ENCODE results near the gene DTNBP1.

DTNBP1 gene

DNA sequence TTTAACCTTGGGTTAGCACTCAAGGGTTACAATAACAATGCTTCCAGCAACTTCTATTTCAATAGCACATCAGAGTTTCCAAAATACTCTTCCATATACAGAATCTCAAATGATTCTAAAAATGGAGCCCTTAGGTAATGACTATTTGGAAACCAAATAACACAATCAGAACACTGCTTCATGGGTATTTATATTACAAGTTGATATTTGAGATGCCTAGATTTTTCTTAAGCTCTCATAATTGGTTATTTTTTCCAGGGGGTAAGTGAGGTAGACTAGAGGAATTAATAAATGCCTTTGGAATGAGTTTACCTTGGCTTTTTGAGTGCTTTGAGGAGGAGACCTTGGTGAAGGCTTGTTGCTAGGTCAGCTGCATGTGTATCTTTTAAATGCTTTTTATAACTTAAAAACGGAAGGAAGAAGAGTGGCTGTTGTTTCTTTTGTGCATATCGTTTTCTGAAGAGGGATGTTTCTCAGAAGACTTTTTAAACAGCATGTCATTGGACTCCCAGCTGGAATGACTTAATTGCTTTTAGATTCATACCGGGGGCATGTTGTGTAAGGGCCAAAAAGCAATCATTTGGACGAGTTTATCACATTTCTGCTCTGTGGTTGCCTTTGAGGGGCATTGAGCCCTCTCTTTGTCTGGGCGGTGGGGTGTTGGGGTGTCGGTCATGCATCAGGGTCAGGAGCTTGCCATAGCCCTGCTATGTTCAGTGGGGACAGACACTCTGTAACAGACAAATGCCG lies 186.0 kb downstream of the DTNBP1 start:
- ChIA-PET POLR2A (interaction anchor here (0.7 kb wide), 1 partner anchor 152 kb away, joined by 5 read pairs; no protein-coding TSS in a partner anchor), CTCF (interaction anchor here (0.6 to 1.4 kb wide), 4 partner anchors 14 to 371 kb away, joined by 3 to 5 read pairs (median 4); no protein-coding TSS in a partner anchor)
- TF ChIP-seq, protein P1, sequence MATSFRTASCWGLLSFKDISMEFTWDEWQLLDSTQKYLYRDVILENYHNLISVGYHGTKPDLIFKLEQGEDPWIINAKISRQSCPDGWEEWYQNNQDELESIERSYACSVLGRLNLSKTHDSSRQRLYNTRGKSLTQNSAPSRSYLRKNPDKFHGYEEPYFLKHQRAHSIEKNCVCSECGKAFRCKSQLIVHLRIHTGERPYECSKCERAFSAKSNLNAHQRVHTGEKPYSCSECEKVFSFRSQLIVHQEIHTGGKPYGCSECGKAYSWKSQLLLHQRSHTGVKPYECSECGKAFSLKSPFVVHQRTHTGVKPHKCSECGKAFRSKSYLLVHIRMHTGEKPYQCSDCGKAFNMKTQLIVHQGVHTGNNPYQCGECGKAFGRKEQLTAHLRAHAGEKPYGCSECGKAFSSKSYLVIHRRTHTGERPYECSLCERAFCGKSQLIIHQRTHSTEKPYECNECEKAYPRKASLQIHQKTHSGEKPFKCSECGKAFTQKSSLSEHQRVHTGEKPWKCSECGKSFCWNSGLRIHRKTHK (tag by site-specific recombination; IDR thresholded peaks at IDR 0.05) = no peak
- TF ChIP-seq ZNF48 (tag by site-specific recombination; IDR thresholded peaks at IDR 0.05) (no peak), ZBTB48 (tag by site-specific recombination; IDR thresholded peaks at IDR 0.05) (no peak), ZNF629 (tag by site-specific recombination; IDR thresholded peaks at IDR 0.05) (peak; percentile 17; the same call in 1 of the 2 replicates), GFI1B (tag by site-specific recombination; IDR thresholded peaks at IDR 0.05) (no peak), ZNF830 (tag by site-specific recombination; IDR thresholded peaks at IDR 0.05; ENCODE audit: low read depth) (no peak), GLIS1 (tag by site-specific recombination; IDR thresholded peaks at IDR 0.05) (peak; percentile 27; the same call in 1 of the 2 replicates), ZNF341 (tag by site-specific recombination; IDR thresholded peaks at IDR 0.05; ENCODE audit: low read depth) (0 out of 2 replicates have a peak, but pooled peaks have one; percentile 11), TCF7L2 (IDR thresholded peaks at IDR 0.05; ENCODE audit: borderline replicate concordance, low read depth, low read length) (no peak), ZNF514 (tag by site-specific recombination; IDR thresholded peaks at IDR 0.05) (no peak), RBAK (tag by site-specific recombination; IDR thresholded peaks at IDR 0.05) (no peak), ZEB2 (tag by site-specific recombination; IDR thresholded peaks at IDR 0.05) (no peak), ZIC2 (tag by site-specific recombination; IDR thresholded peaks at IDR 0.05) (peak; percentile 66), ZNF654 (tag by site-specific recombination; IDR thresholded peaks at IDR 0.05; ENCODE audit: low read depth) (no peak), ZSCAN30 (tag by site-specific recombination; IDR thresholded peaks at IDR 0.05) (0 out of 2 replicates have a peak, but pooled peaks have one; percentile 10), ZNF837 (tag by site-specific recombination; IDR thresholded peaks at IDR 0.05) (no peak), ZNF366 (tag by site-specific recombination; conservative IDR thresholded peaks at IDR 0.05) (peak; percentile 44; the same call in 1 of the 2 replicates)
- TF ChIP-seq, protein P2, sequence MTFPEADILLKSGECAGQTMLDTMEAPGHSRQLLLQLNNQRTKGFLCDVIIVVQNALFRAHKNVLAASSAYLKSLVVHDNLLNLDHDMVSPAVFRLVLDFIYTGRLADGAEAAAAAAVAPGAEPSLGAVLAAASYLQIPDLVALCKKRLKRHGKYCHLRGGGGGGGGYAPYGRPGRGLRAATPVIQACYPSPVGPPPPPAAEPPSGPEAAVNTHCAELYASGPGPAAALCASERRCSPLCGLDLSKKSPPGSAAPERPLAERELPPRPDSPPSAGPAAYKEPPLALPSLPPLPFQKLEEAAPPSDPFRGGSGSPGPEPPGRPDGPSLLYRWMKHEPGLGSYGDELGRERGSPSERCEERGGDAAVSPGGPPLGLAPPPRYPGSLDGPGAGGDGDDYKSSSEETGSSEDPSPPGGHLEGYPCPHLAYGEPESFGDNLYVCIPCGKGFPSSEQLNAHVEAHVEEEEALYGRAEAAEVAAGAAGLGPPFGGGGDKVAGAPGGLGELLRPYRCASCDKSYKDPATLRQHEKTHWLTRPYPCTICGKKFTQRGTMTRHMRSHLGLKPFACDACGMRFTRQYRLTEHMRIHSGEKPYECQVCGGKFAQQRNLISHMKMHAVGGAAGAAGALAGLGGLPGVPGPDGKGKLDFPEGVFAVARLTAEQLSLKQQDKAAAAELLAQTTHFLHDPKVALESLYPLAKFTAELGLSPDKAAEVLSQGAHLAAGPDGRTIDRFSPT (tag by site-specific recombination; IDR thresholded peaks at IDR 0.05) = no peak
- TF ChIP-seq, protein P3, sequence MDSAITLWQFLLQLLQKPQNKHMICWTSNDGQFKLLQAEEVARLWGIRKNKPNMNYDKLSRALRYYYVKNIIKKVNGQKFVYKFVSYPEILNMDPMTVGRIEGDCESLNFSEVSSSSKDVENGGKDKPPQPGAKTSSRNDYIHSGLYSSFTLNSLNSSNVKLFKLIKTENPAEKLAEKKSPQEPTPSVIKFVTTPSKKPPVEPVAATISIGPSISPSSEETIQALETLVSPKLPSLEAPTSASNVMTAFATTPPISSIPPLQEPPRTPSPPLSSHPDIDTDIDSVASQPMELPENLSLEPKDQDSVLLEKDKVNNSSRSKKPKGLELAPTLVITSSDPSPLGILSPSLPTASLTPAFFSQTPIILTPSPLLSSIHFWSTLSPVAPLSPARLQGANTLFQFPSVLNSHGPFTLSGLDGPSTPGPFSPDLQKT (IDR thresholded peaks at IDR 0.05; ENCODE audit: borderline replicate concordance, low read depth, low read length) = no peak
- TF ChIP-seq, protein P4, sequence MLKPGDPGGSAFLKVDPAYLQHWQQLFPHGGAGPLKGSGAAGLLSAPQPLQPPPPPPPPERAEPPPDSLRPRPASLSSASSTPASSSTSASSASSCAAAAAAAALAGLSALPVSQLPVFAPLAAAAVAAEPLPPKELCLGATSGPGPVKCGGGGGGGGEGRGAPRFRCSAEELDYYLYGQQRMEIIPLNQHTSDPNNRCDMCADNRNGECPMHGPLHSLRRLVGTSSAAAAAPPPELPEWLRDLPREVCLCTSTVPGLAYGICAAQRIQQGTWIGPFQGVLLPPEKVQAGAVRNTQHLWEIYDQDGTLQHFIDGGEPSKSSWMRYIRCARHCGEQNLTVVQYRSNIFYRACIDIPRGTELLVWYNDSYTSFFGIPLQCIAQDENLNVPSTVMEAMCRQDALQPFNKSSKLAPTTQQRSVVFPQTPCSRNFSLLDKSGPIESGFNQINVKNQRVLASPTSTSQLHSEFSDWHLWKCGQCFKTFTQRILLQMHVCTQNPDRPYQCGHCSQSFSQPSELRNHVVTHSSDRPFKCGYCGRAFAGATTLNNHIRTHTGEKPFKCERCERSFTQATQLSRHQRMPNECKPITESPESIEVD (tag by site-specific recombination; IDR thresholded peaks at IDR 0.05) = peak; percentile 51
- TF ChIP-seq, protein P5, sequence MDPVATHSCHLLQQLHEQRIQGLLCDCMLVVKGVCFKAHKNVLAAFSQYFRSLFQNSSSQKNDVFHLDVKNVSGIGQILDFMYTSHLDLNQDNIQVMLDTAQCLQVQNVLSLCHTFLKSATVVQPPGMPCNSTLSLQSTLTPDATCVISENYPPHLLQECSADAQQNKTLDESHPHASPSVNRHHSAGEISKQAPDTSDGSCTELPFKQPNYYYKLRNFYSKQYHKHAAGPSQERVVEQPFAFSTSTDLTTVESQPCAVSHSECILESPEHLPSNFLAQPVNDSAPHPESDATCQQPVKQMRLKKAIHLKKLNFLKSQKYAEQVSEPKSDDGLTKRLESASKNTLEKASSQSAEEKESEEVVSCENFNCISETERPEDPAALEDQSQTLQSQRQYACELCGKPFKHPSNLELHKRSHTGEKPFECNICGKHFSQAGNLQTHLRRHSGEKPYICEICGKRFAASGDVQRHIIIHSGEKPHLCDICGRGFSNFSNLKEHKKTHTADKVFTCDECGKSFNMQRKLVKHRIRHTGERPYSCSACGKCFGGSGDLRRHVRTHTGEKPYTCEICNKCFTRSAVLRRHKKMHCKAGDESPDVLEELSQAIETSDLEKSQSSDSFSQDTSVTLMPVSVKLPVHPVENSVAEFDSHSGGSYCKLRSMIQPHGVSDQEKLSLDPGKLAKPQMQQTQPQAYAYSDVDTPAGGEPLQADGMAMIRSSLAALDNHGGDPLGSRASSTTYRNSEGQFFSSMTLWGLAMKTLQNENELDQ (tag by site-specific recombination; IDR thresholded peaks at IDR 0.05; ENCODE audit: low read depth) = no peak
- H3K4me3 ChIP-seq (ENCODE audit: low read depth, low read length) = no peak overlapping the region
- H3K9me3 ChIP-seq (ENCODE audit: control insufficient read depth, insufficient read depth, low read depth, low read length) = no peaks in the 10 kb centered on the region
- no peak overlapping the region for H3K27ac ChIP-seq (ENCODE audit: extremely low read depth, low read depth, low read length)
- peaks cover 24% of the 10 kb centered on the region for H3K4me1 ChIP-seq (ENCODE audit: control insufficient read depth, insufficient read depth, low read length)
- peaks cover 0 to 14% of the 10 kb centered on the region in 2 experiments; a peak in 1 of 3 replicates for H3K36me3 ChIP-seq (ENCODE audit: control insufficient read depth in 2 of 2, insufficient read depth in 1 of 2, low read length in 2 of 2)

Measured in HEK293 (cell line).